ENCODE measurements around the gene CELF3. TPM values are rescaled to one million over a fixed set of nuclear protein-coding genes. Genes with fewer than 3 reads are reported as not detected.

The CELF3 gene
- total and polyA plus RNA-seq, 9 of the 15 experiments (the other 6 are each of a cell fraction or from before 2014, with no cell fraction given), result not detected

- TF ChIP-seq SIN3B (IDR thresholded peaks at IDR 0.05; ENCODE audit: low read depth), result peak; percentile 100
- TF ChIP-seq NEUROD1 (IDR thresholded peaks at IDR 0.05; ENCODE audit: borderline replicate concordance, low read depth, low read length, partially characterized antibody), result peak; percentile 49
- no peak for TF ChIP-seq XRCC5 (IDR thresholded peaks at IDR 0.05; ENCODE audit: low read depth, low read length)
- no peak for TF ChIP-seq BRF2 (IDR thresholded peaks at IDR 0.05; ENCODE audit: borderline replicate concordance, insufficient read depth, insufficient read length)
- no peak for TF ChIP-seq ARID2 (IDR thresholded peaks at IDR 0.05)
- TF ChIP-seq PML (IDR thresholded peaks at IDR 0.05; ENCODE audit: low read length), result peak; percentile 62
- no peak for TF ChIP-seq SREBF2 (CRISPR knock-in tag; IDR thresholded peaks at IDR 0.05)
- TF ChIP-seq ZNF436 (CRISPR knock-in tag; IDR thresholded peaks at IDR 0.05), result 0 out of 2 replicates have a peak, but pooled peaks have one; percentile 39
- TF ChIP-seq KLF16 (IDR thresholded peaks at IDR 0.05), result no peak
- TF ChIP-seq U2AF2 (optimal IDR thresholded peaks at IDR 0.05; ENCODE audit: low read depth, low read length), result no peak
- no peak for TF ChIP-seq UBTF (IDR thresholded peaks at IDR 0.05; ENCODE audit: borderline replicate concordance in 1 of 2, low read depth in 2 of 2, low read length in 2 of 2)
- TF ChIP-seq NR2F6 (CRISPR knock-in tag; IDR thresholded peaks at IDR 0.05), result 0 out of 2 replicates have a peak, but pooled peaks have one; percentile 50
- no peak for TF ChIP-seq BCL6 (CRISPR knock-in tag; IDR thresholded peaks at IDR 0.05)
- TF ChIP-seq CEBPG (CRISPR knock-in tag; IDR thresholded peaks at IDR 0.05), result no peak
- no peak for TF ChIP-seq CEBPG (tag; conservative IDR thresholded peaks at IDR 0.05 in 1 of 2, IDR thresholded peaks at IDR 0.05 in 1 of 2)
- no peak for TF ChIP-seq SREBF1 (IDR thresholded peaks at IDR 0.05; ENCODE audit: borderline replicate concordance, low read depth, low read length)
- peak; percentile 30 to 54; a peak in 2 of 4 replicates for TF ChIP-seq SIX5 (IDR thresholded peaks at IDR 0.05; ENCODE audit: borderline replicate concordance in 1 of 2, insufficient read depth in 1 of 2, low read depth in 1 of 2, low read length in 2 of 2)
- TF ChIP-seq, protein P1, sequence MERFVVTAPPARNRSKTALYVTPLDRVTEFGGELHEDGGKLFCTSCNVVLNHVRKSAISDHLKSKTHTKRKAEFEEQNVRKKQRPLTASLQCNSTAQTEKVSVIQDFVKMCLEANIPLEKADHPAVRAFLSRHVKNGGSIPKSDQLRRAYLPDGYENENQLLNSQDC (CRISPR knock-in tag; IDR thresholded peaks at IDR 0.05), result peak; percentile 28; the same call in 1 of the 2 replicates
- TF ChIP-seq THAP7 (CRISPR knock-in tag; IDR thresholded peaks at IDR 0.05), result 0 out of 2 replicates have a peak, but pooled peaks have one; percentile 18
- TF ChIP-seq HDGF (IDR thresholded peaks at IDR 0.05), result no peak
- no peak for TF ChIP-seq NELFE (IDR thresholded peaks at IDR 0.05; ENCODE audit: insufficient read depth, insufficient read length)
- TF ChIP-seq SMARCE1 (IDR thresholded peaks at IDR 0.05), result no peak
- no peak for TF ChIP-seq IRF1 (CRISPR knock-in tag; IDR thresholded peaks at IDR 0.05; ENCODE audit: borderline replicate concordance)
Observed at GRCh38 chr1:151762941-151763921, 46.6 kb upstream of the CELF3 start, which contains the start of gene MRPL9 (continued).
